RWPE1 (cell line): ENCODE measurements around the gene UGT1A8.

Experiments
- CTCF ChIA-PET: fragments of 350-600 bp; sonication (Branson Sonifier 250); formaldehyde crosslinking; extraction: SDS; loops from one replicate; lab custom pipeline; 2021; lab: Yijun Ruan, JAX
- POLR2A ChIA-PET: fragments of 400-600 bp; formaldehyde crosslinking; extraction: SDS; loops from one replicate; lab custom pipeline; 2020; ENCODE audit warnings: antibody characterized with exemption; ENCODE audit not compliant: low non-redundant PET; lab: Yijun Ruan, JAX
- DNase-seq: peaks from one replicate; pipeline ENCODE4 v3.0.0; 2012; ENCODE audit warnings: low spot score
- H3K27ac ChIP-seq: fragments of 450-650 bp; 2 replicates; pipeline ENCODE4 v1.5.1; 2017
- CTCF ChIP-seq: fragments of 450-650 bp; conservative IDR thresholded peaks from 2 replicates; pipeline ENCODE4 v1.5.1; 2017; ENCODE audit warnings: low read depth, mild to moderate bottlenecking

Gene UGT1A8

GRCh38 chr2:233818639-233819621, 201.5 kb downstream of the UGT1A8 start:
- DNase-seq = no peak
- POLR2A ChIA-PET = no interaction called here
- H3K27ac ChIP-seq = no peak overlapping the region
- CTCF ChIA-PET = no interaction called here
- TF ChIP-seq CTCF = no peak

GRCh38 chr2:233819884-233820773, 202.7 kb downstream of the UGT1A8 start:
- no peak for TF ChIP-seq CTCF
- no peak overlapping the region for H3K27ac ChIP-seq
- ChIA-PET POLR2A (no interaction called here), CTCF (interaction anchor here (0.6 kb wide), 1 partner anchor 449 kb away, joined by 3 read pairs; no protein-coding TSS in a partner anchor)
- DNase-seq = no peak

- ChIA-PET CTCF (interaction anchor here (0.6 kb wide), 1 partner anchor 448 kb away, joined by 3 read pairs; no protein-coding TSS in a partner anchor), POLR2A (no interaction called here)
- TF ChIP-seq CTCF = no peak
- no peak overlapping the region for H3K27ac ChIP-seq
- no peak for DNase-seq
These were observed 203.3 kb downstream of the UGT1A8 start for GRCh38 chr2:233820774-233821105.

- no peak for DNase-seq
- TF ChIP-seq CTCF = no peak
- ChIA-PET POLR2A (no interaction called here), CTCF (no interaction called here)
- H3K27ac ChIP-seq = no peak overlapping the region
These were observed 203.8 kb downstream of the UGT1A8 start for GRCh38 chr2:233821196-233821595.

GRCh38 chr2:233821709-233822100, 204.3 kb downstream of the UGT1A8 start:
- no peak for TF ChIP-seq CTCF
- ChIA-PET POLR2A (no interaction called here), CTCF (no interaction called here)
- DNase-seq = no peak
- no peak overlapping the region for H3K27ac ChIP-seq

- DNase-seq = no peak
- POLR2A ChIA-PET = no interaction called here
- CTCF ChIA-PET = interaction anchor here (0.7 kb wide), 1 partner anchor 1208 kb away, joined by 3 read pairs; no protein-coding TSS in a partner anchor
- H3K27ac ChIP-seq = no peak overlapping the region
- no peak for TF ChIP-seq CTCF
These were observed 204.8 kb downstream of the UGT1A8 start for GRCh38 chr2:233822101-233822771.
